HL-60 (cell line): Measurements from ENCODE around the gene OR13C2.

Source experiments
- DNase-seq, 2 experiments: peaks; one replicate each; pipeline ENCODE4 v3.0.0-alpha.2; 2010 to 2020; ENCODE audit warnings: low read depth in 1 of 2, low spot score in 1 of 2
- H3K27ac ChIP-seq: fragments of 250-450 bp; sonication (Bioruptor Pico); replicated peaks from 2 replicates; pipeline ENCODE4 v1.5.1; 2020; ENCODE audit warnings: mild to moderate bottlenecking, moderate library complexity
- H3K27me3 ChIP-seq: fragments of 250-450 bp; sonication (Bioruptor Pico); 2 replicates; pipeline ENCODE4 v1.5.1; 2021; ENCODE audit warnings: mild to moderate bottlenecking, moderate library complexity; ENCODE audit not compliant: insufficient read depth, poor library complexity, severe bottlenecking
- H3K4me3 ChIP-seq: replicated peaks from 2 replicates; pipeline ENCODE4 v1.5.1; 2011; ENCODE audit warnings: mild to moderate bottlenecking, control low read depth, low read length; ENCODE audit not compliant: insufficient read depth
- GABPA ChIP-seq: IDR thresholded peaks from 2 replicates; pipeline ENCODE4 v1.6.1; 2012; ENCODE audit warnings: low read depth
- POLR2AphosphoS5 ChIP-seq: IDR thresholded peaks from 2 replicates; pipeline ENCODE4 v1.6.1; 2012; ENCODE audit warnings: low read depth
- SPI1 ChIP-seq: IDR thresholded peaks from 2 replicates; pipeline ENCODE4 v1.6.1; 2012; ENCODE audit warnings: low read depth, mild to moderate bottlenecking, borderline replicate concordance
- TF ChIP-seq, protein P1 (sequence below): IDR thresholded peaks from one replicate; pipeline ENCODE4 v1.5.1; 2011; ENCODE audit warnings: low read length, control low read depth, inconsistent platforms; ENCODE audit not compliant: insufficient read depth
- TF ChIP-seq, protein P2 (sequence below): IDR thresholded peaks from 2 replicates; pipeline ENCODE4 v1.6.1; 2012; ENCODE audit warnings: low read depth; ENCODE audit not compliant: insufficient replicate concordance

OR13C2 gene

DNA sequence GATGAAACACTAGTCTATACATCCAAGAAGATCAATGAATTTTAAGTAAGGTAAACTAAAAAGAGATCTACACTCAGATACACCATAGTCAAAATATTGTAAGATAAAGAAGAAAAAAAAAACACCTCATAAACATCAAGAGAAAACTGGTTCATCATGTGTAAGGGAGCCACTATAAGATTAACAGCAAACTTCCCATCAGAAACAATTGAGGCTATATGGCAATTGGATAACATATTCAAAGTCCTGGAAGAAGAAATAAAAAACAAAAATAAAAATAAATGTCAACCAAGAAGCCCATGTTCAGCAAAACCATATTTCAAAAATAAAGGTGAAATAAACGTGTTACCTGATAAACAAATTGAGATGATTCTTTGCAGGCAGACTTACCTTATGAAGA lies 32.8 kb downstream of the OR13C2 start:
- Histone ChIP-seq H3K27me3 (no peaks in the 10 kb centered on the region), H3K27ac (no peak overlapping the region), H3K4me3 (no peak overlapping the region)
- TF ChIP-seq, protein P1, sequence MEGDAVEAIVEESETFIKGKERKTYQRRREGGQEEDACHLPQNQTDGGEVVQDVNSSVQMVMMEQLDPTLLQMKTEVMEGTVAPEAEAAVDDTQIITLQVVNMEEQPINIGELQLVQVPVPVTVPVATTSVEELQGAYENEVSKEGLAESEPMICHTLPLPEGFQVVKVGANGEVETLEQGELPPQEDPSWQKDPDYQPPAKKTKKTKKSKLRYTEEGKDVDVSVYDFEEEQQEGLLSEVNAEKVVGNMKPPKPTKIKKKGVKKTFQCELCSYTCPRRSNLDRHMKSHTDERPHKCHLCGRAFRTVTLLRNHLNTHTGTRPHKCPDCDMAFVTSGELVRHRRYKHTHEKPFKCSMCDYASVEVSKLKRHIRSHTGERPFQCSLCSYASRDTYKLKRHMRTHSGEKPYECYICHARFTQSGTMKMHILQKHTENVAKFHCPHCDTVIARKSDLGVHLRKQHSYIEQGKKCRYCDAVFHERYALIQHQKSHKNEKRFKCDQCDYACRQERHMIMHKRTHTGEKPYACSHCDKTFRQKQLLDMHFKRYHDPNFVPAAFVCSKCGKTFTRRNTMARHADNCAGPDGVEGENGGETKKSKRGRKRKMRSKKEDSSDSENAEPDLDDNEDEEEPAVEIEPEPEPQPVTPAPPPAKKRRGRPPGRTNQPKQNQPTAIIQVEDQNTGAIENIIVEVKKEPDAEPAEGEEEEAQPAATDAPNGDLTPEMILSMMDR = no peak
- TF ChIP-seq GABPA = no peak
- TF ChIP-seq POLR2AphosphoS5 = no peak
- TF ChIP-seq SPI1 = no peak
- no peak for DNase-seq

DNA sequence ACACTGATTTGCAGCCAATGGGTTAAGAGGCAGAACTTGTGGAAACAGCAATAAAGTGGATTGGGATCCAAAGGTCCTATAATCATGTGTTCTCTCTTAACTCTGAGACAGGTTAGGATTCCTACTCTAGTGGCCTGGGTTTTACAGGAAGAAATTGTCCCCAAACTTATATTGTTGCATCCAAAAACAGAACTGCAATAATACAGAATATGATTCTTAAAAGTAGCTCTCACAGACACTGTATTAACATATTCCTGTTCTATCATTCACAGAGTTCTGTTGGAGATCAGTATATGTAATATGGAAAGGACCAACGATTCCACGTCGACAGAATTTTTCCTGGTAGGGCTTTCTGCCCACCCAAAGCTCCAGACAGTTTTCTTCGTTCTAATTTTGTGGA lies 36.6 kb downstream of the OR13C2 start, which contains the start of gene OR13C8:
Gene OR13C8, plus strand, starts transcription at position 301 of the 400 bp plus-strand sequence. Its CDS starts 0 bp downstream, at position 301.
- no peak for TF ChIP-seq POLR2AphosphoS5
- TF ChIP-seq, protein P2, sequence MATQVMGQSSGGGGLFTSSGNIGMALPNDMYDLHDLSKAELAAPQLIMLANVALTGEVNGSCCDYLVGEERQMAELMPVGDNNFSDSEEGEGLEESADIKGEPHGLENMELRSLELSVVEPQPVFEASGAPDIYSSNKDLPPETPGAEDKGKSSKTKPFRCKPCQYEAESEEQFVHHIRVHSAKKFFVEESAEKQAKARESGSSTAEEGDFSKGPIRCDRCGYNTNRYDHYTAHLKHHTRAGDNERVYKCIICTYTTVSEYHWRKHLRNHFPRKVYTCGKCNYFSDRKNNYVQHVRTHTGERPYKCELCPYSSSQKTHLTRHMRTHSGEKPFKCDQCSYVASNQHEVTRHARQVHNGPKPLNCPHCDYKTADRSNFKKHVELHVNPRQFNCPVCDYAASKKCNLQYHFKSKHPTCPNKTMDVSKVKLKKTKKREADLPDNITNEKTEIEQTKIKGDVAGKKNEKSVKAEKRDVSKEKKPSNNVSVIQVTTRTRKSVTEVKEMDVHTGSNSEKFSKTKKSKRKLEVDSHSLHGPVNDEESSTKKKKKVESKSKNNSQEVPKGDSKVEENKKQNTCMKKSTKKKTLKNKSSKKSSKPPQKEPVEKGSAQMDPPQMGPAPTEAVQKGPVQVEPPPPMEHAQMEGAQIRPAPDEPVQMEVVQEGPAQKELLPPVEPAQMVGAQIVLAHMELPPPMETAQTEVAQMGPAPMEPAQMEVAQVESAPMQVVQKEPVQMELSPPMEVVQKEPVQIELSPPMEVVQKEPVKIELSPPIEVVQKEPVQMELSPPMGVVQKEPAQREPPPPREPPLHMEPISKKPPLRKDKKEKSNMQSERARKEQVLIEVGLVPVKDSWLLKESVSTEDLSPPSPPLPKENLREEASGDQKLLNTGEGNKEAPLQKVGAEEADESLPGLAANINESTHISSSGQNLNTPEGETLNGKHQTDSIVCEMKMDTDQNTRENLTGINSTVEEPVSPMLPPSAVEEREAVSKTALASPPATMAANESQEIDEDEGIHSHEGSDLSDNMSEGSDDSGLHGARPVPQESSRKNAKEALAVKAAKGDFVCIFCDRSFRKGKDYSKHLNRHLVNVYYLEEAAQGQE = no peak
- no peak for TF ChIP-seq GABPA
- no peak for TF ChIP-seq SPI1
- TF ChIP-seq, protein P1 = no peak
- Histone ChIP-seq H3K4me3 (no peak within 1 kb of the TSS), H3K27ac (no peak within 1 kb of the TSS), H3K27me3 (no peaks in the 10 kb centered on the region)
- no peak for DNase-seq

DNA sequence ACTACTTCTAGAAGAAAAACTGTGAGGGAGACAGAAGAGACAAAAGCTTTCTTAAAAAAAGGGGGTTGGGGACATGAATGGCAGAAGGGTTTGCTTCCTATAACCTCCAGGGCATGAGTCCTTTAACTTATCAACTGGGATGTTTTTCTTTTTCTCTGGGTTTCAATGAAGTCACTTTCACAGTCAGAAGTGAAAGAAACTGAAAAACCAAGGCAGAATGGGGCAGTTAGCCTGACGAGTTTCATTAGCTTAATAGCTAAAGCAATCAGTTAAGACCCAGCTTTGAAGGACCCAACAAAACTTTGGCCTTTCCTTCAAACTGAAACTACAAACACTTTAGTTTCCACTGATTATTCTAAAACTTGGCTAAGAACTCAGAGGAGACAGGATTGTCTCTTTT lies 41.1 kb downstream of the OR13C2 start:
- no peaks in the 10 kb centered on the region for H3K27me3 ChIP-seq
- TF ChIP-seq, protein P2 = no peak
- no peak for DNase-seq
- no peak overlapping the region for H3K4me3 ChIP-seq
- H3K27ac ChIP-seq = no peak overlapping the region

DNA sequence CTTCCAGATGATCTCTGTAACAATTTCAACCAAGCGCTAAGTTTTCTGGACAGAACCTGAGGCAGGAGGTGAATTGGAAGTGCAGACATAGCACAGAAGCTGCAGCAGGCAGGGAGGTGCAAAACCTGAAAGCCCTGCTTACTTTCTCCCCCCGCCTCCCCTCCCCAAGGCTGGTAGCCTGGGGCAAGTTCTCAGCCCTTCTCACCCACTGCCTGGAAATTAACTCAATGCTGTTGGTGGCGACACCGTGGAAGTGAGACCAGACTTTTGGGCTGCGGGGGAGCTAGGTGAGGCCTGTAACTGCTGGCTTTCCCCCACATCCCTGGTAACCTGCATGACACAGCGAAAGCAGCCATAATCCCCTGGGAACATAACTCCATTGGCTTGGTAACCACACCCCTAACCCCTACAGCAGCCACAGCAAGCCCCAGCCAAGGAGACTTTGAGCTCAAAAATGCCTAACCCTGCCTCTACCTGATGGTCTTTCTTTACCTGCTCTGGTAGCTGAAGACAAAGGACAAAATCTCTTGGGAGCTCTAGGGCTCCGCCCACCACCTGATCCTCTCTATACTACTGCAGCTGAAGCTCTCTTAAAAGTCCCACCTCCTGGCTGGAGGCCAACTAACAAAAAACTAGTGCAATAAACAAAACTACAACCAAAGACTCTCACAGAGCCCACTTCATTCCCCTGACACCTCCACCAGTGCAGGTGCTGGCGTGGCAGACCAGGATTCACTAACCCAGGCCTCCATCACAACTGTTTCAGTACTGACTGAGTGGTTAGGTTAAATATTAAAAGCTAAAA lies 48.4 kb downstream of the OR13C2 start:
- no peak for TF ChIP-seq POLR2AphosphoS5
- TF ChIP-seq, protein P1 = no peak
- TF ChIP-seq, protein P2 = no peak
- TF ChIP-seq GABPA = no peak
- Histone ChIP-seq H3K27ac (no peak overlapping the region), H3K4me3 (no peak overlapping the region), H3K27me3 (no peaks in the 10 kb centered on the region)
- DNase-seq = no peak
